SU-DHL-6 (cell line): ENCODE data around the gene GNG7.

Experiments used
- CTCF ChIP-seq: fragments of 200-600 bp; sonication (generic); IDR thresholded peaks from one replicate; pipeline ENCODE4 v1.5.1; 2017; ENCODE audit warnings: antibody characterized with exemption, mild to moderate bottlenecking, low read length, moderate library complexity; ENCODE audit not compliant: insufficient read depth, poor library complexity, severe bottlenecking
- EZH2phosphoT487 ChIP-seq: fragments of 200-600 bp; sonication (generic), shearing (Covaris generic); conservative IDR thresholded peaks from 2 replicates; pipeline ENCODE4 v1.6.1; 2018; ENCODE audit warnings: mild to moderate bottlenecking, antibody characterized with exemption, low read length, moderate library complexity, mixed read lengths

- no peak for TF ChIP-seq CTCF
- no peak for TF ChIP-seq EZH2phosphoT487
Measured at GRCh38 chr19:2547033-2547680, 155.3 kb downstream of the GNG7 start.
